Breast epithelium (tissue), 3 donors: Measurements from ENCODE around the gene SYNDIG1.

Experiments used
- CTCF ChIP-seq, 3 donors: fragments of 450-650 bp; IDR thresholded peaks; one replicate each; pipeline ENCODE4 v1.5.1; 2016 to 2017; ENCODE audit warnings: antibody characterized with exemption in 3 of 3, mild to moderate bottlenecking in 3 of 3, moderate library complexity in 3 of 3
- POLR2A ChIP-seq: fragments of 450-650 bp; IDR thresholded peaks from one replicate; pipeline ENCODE4 v1.6.1; 2016; ENCODE audit warnings: antibody characterized with exemption, mild to moderate bottlenecking, moderate library complexity
- POLR2AphosphoS5 ChIP-seq, 3 donors: sonication (generic); formaldehyde crosslinking; IDR thresholded peaks; one replicate each; pipeline ENCODE4 v1.6.1; 2017; ENCODE audit warnings: antibody characterized with exemption in 3 of 3

DNA sequence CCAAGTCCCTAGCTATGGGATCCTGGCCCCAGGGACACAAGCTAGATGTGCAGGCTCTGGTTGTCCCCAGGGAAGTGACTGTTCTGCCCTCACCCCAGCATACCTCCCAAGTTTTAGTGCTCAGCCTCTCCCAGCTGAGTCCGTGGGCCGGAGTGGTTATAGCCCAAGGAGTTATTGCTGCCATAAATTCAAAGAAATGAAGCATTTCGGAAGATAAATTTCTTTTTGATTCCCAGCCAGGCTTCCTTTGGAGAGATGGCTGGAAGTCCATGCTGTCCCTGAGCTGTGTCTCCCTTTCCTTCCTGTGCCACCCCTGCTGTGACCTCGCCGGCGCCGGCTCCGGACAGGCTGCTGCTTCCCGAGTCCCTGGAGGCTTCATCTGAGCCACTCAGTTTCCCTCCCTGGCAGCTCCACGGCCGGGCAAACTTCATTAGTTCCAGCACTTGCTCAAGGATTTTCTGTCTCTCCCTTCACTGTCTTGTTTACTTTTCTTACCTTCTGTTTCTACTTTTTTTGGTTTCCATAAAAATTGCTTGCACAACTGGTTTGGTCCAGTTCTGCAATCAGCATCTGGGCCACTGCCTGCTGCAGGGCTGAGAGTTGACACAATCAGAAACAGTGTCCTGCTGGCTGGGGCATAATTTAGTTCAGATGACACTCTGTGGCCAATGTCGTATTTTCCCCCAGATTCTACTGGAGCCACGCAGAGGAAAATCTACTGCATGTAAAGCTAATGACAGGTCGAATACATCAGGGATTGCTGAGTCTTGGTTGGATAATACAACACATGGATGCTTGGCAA lies 225.5 kb downstream of the SYNDIG1 start:
- TF ChIP-seq CTCF (IDR thresholded peaks at IDR 0.05) (no peak), POLR2A (no peak), POLR2AphosphoS5 (IDR thresholded peaks at IDR 0.05) (no peak)
